Myocyte (in vitro differentiated cells): ENCODE data around the gene MTG1. TPM values are rescaled to one million over a fixed set of nuclear protein-coding genes. Genes with fewer than 3 reads are reported as not detected.
"Not testable (repeated sequence)": the region's sequence is repeated elsewhere in the genome, so short reads cannot be mapped to it uniquely, and the experiment has no call there.

Source experiments
- DNase-seq: peaks from one replicate; pipeline ENCODE4 v3.0.0-alpha.2; 2012; ENCODE audit warnings: low read depth
- total RNA-seq: library from RNA; depleted of rRNA; stranded (reverse); fragments of >200 nt; gene quantifications from 2 replicates; pipeline ENCODE4 v1.2.3, GENCODE V29; 2014

The MTG1 gene
- total RNA-seq, 1 donor from 2014 or later = 24.8 TPM

GRCh38 chr10:133396035-133396624, 2.2 kb downstream of the MTG1 start:
- DNase-seq = no peak

- DNase-seq = no peak
Measured at GRCh38 chr10:133397938-133398337, 4.0 kb downstream of the MTG1 start.

GRCh38 chr10:133399123-133399601, 5.2 kb downstream of the MTG1 start:
- DNase-seq = no peak

GRCh38 chr10:133400624-133401424, 6.9 kb downstream of the MTG1 start:
- no peak for DNase-seq

- DNase-seq = no peak
Measured at GRCh38 chr10:133401500-133401899, 7.5 kb downstream of the MTG1 start.

- no peak for DNase-seq
Measured at GRCh38 chr10:133401981-133402725, 8.2 kb downstream of the MTG1 start.

GRCh38 chr10:133403359-133403758, 9.4 kb downstream of the MTG1 start:
- DNase-seq = no peak

- DNase-seq = no peak
Measured at GRCh38 chr10:133403784-133404183, 9.8 kb downstream of the MTG1 start.

GRCh38 chr10:133405272-133405671, 11.3 kb downstream of the MTG1 start:
- no peak for DNase-seq

GRCh38 chr10:133405844-133406527, 12.0 kb downstream of the MTG1 start:
- DNase-seq = no peak

GRCh38 chr10:133411523-133412380, 17.8 kb downstream of the MTG1 start:
- DNase-seq = no peak

GRCh38 chr10:133412381-133412711, 18.4 kb downstream of the MTG1 start:
- no peak for DNase-seq

GRCh38 chr10:133414401-133414800, 20.4 kb downstream of the MTG1 start:
- DNase-seq = not testable (repeated sequence)

- no peak for DNase-seq
Measured at GRCh38 chr10:133415752-133416151, 21.8 kb downstream of the MTG1 start.

- DNase-seq = no peak
Measured at GRCh38 chr10:133418289-133418993, 24.5 kb downstream of the MTG1 start.

GRCh38 chr10:133419211-133419950, 25.4 kb downstream of the MTG1 start:
- DNase-seq = no peak

- no peak for DNase-seq
Measured at GRCh38 chr10:133420028-133420427, 26.1 kb downstream of the MTG1 start.

- no peak for DNase-seq
Measured at GRCh38 chr10:133420579-133420978, 26.6 kb downstream of the MTG1 start.
